Measurements from ENCODE around the gene FHOD1.

The FHOD1 gene

DNA sequence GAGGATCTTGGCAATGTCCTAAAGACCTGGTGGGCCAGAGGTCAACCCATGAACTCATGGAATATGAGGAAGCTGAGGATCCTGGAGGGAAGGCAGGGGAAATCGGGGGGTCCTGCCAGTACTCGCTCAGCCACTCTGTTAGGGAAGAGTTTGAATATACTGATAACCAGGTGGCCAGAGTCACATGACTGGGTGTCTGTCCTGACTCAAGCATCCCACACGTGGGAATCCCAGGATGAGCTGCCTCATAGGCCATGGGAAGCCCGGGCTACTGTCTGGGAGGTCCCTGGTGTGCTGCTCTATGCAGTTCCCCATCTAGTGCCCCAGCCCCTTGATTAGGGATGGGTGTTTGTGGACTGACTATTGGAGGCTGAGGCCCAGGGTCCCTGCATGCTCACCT is 59.0 kb downstream of the FHOD1 start:
- DNase-seq: no peak

DNA sequence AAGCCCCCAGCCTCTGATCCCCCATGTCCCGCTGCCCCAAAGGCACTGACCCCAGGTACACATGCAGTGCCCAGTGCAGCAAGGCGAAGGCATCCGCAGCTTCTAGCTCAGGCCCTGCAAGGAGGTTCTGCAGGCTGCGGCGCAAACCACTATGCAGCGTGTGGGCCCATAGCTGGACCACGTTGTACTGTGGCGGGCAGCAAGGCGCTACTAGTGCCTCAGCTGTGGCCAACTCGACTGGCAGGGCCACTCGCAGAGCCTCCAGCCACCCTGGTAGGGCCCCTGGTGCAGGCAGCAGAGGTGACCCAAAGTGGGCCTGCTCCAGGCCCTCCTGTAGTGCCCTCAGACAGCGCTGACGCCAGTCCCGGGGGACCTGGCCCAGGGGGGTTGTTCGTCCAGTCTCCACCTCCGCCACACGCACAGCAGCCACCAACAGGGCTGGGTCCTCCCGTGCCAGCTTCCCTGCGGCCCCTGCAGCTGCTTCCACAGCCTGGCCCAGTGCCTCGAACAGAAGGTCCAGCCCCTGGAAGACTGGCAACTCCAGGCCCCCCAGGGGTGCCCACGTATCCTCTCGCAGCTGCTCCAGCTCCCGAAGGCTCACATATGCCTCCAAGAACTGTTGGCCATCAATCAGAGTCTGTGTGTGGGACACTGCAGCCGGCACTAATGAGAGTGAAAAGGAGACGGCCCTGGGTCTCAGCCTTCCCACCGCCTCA is 59.9 kb downstream of the FHOD1 start:
- DNase-seq: no peak

DNA sequence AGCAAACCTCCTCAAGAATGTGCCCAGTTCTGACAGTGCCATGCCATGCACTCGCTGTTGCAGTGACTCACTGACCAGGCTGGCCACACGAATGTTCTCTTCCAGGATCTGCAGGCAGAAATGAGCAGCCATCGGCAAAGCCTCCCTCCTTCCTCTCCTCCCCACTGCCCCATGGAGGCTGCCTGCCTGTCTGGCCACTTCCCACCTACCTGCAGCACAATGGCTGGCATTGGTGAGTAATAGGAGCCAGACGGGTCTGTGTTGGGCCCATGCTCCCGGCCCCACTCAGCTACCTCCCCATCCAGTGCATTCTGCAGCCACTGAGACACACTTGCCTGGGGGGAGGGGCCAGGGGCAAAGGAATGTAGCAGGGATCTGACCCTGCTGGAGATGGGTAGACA is 60.7 kb downstream of the FHOD1 start:
- no peak for DNase-seq

DNA sequence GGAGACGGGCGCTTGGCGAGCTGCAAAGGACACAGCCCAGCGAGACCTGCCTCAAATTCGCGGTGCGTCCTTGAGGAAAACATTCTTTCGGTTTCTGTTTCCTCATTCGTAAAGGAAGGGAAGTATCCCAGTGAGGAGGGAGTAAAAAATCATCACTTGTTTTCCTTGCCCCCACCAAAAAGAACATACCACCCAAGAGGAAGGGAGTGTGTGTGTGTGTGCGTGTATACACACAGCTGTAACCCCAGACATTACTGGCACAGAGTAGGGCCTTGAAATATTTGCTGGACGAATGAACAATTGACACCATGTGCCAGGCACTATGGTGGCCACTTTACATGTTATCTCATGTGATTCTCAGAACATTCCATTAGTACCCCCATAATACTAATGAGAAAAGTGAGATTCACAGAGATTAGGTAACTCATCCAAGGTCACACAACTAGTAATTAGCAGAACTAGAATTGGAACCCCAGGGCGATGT is 61.6 kb downstream of the FHOD1 start:
- no peak for DNase-seq

DNA sequence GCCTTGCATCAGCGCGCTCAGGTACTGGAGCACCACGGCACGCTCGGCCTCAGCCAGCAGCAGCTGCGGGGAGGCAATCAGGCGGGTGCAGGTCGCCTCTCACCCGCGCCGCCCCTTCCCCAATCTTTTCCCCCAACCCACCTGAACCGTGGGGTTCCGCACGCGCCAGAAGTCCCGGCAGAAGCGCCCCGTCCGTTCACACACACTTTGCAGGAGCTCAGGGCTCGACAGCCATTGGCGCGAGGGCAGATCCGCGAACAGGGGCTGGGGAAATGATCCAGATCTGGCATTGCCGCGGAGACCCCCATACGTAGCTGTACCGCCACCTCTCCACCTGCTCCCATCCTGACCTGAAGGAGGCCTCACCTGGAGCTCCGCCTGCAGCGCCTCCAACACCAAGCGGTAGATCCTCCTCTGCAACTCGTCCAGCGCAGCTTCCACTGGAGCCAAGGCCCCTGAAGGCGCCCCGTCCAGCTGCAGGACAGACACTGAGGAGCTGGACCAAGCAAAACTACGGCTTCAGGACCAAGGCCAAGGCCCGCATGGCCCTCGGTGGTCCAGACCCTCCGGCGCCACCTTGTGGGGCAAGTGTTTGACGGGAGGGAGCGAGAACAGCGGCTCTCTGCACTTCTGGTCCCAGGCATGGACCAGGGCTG is 62.2 kb downstream of the FHOD1 start:
- DNase-seq: peak; percentile 55

DNA sequence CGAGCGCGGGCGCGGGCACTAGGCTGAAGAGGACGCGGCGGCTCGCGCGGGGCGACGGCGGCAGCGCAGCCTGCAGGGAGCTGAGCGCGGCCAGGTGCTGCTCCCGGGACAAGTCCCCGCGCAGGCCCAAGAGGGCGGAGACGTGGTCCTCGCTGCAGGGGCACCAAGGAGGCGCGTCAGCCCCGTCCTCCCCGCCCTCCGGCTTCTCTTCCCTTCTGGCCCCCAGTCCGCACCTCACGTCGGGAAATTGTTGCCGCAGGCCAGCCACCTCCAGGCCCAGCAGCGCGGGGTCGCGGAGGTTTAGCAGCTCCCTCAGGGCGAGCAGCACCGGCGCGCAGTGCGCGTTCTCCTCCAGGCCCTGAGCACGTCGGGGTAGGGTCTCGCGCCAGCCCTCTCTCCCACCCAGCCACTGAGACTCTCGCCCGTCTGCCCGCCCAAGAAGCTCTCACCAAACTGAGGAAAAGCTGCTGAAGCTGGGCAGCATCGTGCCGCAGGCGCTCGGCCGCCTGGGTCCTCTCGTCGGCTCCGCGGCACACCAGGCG is 62.8 kb downstream of the FHOD1 start:
- peak; percentile 59 for DNase-seq

DNA sequence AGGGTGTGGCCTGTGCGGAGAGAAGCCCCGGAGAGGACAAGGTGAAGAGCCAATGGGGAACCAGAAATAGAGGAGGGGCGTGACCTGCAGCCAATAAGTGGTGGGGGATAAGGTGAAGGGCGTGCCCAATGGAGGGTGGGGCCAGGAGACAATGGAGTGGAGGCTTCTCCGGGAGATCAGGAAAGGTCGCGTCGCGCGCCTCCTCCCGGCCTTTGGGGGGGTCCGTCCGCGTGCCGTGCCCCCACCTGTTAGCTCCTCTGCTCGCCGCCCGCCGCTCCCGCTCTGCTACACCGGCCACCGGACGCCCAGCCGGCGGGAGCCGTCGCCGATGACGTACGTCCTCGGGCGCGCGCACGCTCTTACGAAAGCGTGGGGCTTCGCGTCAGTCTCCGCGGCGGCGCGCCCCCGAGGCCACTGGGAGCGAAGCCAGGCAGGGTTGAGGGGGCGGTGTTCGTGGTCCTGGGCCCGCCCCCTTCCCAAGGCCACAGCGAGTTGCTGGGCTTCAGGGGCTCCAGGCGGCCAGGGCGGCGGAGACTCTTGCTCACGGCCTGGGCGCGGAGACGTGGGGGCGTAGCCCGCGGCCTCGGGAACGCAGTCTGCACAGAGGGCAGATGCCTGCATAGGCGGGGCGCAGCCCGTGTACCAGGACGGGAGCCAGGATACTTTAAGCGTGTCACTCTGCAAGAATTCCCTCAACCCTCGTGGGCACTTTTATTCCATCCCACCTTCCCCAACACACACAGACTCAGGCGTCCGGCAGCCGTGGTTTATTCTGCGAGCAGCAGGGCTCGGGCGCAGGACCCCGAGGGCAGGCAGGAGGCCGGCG is 63.4 kb downstream of the FHOD1 start, which contains the start of gene MATCAP1:
Gene MATCAP1, minus strand, starts transcription at position 337 of the 826 bp plus-strand sequence. CDS start 3,353 bp downstream, outside the sequence.
- DNase-seq: peak; percentile 94

DNA sequence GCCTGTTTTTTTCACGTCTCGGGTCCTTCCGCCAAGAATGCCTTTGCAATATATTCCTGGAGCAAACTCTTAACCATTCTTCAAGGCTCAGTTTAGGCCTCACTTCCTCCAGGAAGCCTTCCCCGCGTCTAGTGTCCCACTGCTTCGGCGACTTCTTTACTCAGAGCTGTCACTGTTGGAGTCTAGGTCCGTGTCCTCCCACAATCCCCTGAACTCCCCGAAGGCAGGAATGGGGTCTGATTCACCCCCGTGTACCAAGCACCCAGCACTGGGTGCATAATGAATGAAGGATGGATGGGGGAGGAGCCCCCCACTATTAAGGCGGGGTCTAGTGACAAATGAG is 64.0 kb downstream of the FHOD1 start:
- no peak for DNase-seq

DNA sequence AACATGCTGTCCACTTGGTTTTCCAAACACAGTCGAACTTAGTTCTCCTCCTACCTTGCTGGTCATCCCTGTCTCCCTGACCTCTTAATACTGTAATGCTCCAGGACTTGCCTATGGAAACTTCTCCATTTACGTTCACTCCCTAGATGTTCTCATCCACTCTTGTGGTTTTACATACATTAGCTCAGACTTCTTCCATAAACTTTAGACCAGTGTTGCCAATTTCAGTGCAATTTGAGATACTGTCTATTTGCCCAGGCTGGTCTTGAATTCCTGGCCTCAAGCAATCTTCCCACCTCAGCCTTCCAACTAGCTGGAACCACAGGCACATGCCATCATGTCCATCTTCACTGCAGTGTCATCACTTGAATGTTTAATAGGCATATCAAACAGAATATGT is 65.0 kb downstream of the FHOD1 start:
- no peak for DNase-seq

DNA sequence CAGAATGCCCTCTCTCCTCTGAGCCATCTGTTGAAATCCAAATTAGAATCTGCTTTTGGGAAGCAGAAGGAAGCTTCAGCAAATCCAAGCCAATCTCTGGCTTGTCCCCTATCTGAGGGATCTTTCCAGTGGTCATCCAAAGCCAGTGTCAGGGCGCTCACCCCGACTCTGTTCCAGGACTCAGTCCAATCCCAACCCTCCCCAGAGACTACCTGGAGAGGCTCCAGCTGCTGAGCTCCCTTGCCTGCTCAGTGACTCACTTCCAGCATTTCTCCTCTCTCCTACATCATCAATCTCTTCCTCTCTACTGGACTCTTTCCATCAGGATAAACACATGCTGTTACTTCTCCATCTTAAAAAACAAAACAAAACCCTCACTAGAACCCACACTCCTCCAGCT is 65.9 kb downstream of the FHOD1 start:
- no peak for DNase-seq

DNA sequence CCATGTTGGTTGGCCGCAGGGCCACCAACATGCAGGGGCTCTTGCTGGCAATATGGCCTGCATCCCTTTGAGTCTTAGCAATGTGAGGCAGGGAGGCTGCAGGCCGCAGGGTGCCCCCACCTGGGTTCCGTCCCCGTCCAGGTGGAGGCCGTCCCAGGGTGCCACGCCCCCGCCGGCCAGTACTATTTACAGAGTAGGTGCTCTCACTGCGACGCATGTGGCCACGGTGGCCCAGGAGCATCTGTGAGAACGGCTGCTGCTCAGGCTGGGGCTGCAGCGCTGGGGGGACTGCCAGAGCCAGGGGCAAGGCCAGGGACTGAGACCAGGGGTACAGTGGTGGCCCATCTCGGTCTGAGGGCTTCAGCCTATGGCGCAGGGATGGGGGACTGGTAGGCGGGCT is 67.1 kb downstream of the FHOD1 start:
- DNase-seq: no peak

DNA sequence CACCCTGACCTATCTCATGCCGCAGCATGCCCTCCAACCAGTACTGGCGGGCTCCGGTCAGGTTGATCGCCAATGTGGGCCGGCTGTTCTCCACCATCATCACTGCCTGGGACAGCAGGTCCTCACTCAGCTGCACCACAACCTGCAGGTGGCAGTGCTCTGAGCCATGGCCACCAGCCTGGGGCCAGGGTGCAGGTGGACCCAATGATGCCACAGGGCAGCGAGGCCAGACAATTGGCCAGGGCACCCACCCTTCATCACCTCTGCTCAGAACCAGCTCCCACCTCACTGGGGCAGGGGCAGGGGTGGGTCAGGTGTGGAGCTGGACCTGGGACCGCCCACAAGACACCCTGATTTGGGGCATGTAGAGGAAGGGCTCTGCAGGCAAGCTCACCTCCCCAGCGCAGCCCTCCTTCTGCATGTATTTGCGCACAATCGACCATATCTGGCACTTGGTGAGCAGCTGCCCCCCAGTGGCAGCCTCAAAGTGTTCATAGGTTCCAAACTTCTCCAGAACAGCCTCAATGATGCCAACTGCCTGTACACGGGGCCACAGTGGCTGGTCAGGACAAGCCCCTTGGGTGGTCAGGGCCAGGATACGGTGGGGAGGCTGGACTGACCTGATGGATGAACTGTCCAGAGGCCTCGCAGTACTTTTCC is 67.7 kb downstream of the FHOD1 start:
- no peak for DNase-seq
